ENCODE data around the gene MACROH2A1. TPM values are rescaled to one million over a fixed set of nuclear protein-coding genes. Genes with fewer than 3 reads are reported as not detected.

Gene MACROH2A1
- total and polyA plus RNA-seq, 9 of the 15 experiments (the other 6 are each of a cell fraction or from before 2014, with no cell fraction given) = 44.9 to 289 (median 193) TPM

GRCh38 chr5:135423146-135423845, 24.3 kb upstream of the MACROH2A1 start (continued):
- no peak for TF ChIP-seq GTF3C2 (IDR thresholded peaks at IDR 0.05; ENCODE audit: borderline replicate concordance, extremely low read depth, insufficient read length)
- no peak for TF ChIP-seq PHF8 (IDR thresholded peaks at IDR 0.05; ENCODE audit: borderline replicate concordance, low read length)
- no peak for TF ChIP-seq PTRF (tag; IDR thresholded peaks at IDR 0.05)
- TF ChIP-seq TARDBP (IDR thresholded peaks at IDR 0.05) = no peak
- no peak for TF ChIP-seq CGGBP1 (CRISPR knock-in tag; IDR thresholded peaks at IDR 0.05)
- no peak for TF ChIP-seq ZNF398 (CRISPR knock-in tag; IDR thresholded peaks at IDR 0.05)
- TF ChIP-seq FOS (IDR thresholded peaks at IDR 0.05; ENCODE audit: extremely low read depth, insufficient read length) = peak; percentile 27
- no peak for TF ChIP-seq LCOR (CRISPR knock-in tag; IDR thresholded peaks at IDR 0.05)
- TF ChIP-seq SIN3B (IDR thresholded peaks at IDR 0.05; ENCODE audit: low read depth) = no peak
- TF ChIP-seq ZNF277 (CRISPR knock-in tag; IDR thresholded peaks at IDR 0.05; ENCODE audit: borderline replicate concordance) = no peak
- TF ChIP-seq ZNF584 (CRISPR knock-in tag; IDR thresholded peaks at IDR 0.05; ENCODE audit: low read depth) = no peak
- TF ChIP-seq NFXL1 (CRISPR knock-in tag; IDR thresholded peaks at IDR 0.05) = no peak
- TF ChIP-seq NR3C1 (CRISPR knock-in tag; IDR thresholded peaks at IDR 0.05) = no peak
- 0 out of 2 replicates have a peak, but pooled peaks have one; percentile 18 for TF ChIP-seq ATF7 (IDR thresholded peaks at IDR 0.05)
- peak; percentile 40; the same call in 1 of the 2 replicates for TF ChIP-seq EP300 (IDR thresholded peaks at IDR 0.05; ENCODE audit: low read length)
- TF ChIP-seq U2AF2 (optimal IDR thresholded peaks at IDR 0.05; ENCODE audit: low read depth, low read length) = no peak
- TF ChIP-seq IRF1 (CRISPR knock-in tag; IDR thresholded peaks at IDR 0.05; ENCODE audit: borderline replicate concordance) = no peak
- TF ChIP-seq ZNF583 (CRISPR knock-in tag; IDR thresholded peaks at IDR 0.05) = no peak
- TF ChIP-seq FOXP4 (CRISPR knock-in tag; IDR thresholded peaks at IDR 0.05; ENCODE audit: borderline replicate concordance) = no peak

Data from K562 (cell line).